H1 (cell line): ENCODE results near the gene FHAD1. TPM values are rescaled to one million over a fixed set of nuclear protein-coding genes. Genes with fewer than 3 reads are reported as not detected.

ENCODE experiments used
- CTCF ChIA-PET: fragments of 300-600 bp; sonication (Branson Sonifier 250); formaldehyde crosslinking; loops from one replicate; lab custom pipeline; 2021; ENCODE audit not compliant: partially characterized antibody; lab: Charles Lee
- POLR2A ChIA-PET: fragments of 300-600 bp; sonication (Branson Sonifier 250); formaldehyde crosslinking; loops from one replicate; lab custom pipeline; 2021; ENCODE audit warnings: inconsistent platforms; ENCODE audit not compliant: partially characterized antibody; lab: Charles Lee
- DNase-seq, 2 experiments: peaks; one replicate each; pipeline versions ENCODE4 v3.0.0 to v3.0.0-alpha.2; 2010 to 2022; ENCODE audit warnings: low spot score in 2 of 2, low read depth in 1 of 2, mixed read lengths in 1 of 2
- FAIRE-seq: peaks from 2 replicates; lab custom pipeline; 2011; peaks lifted over from hg19 to GRCh38; lab: Jason Lieb, UNC
- H2AFZ ChIP-seq: 2 replicates; pipeline ENCODE4 v1.8.1; 2012; ENCODE audit warnings: low read length, inconsistent platforms
- H2AK5ac ChIP-seq: 2 replicates; pipeline ENCODE4 v1.6.1; 2013; ENCODE audit warnings: low read depth, low read length
- H2BK120ac ChIP-seq: replicated peaks from 2 replicates; pipeline ENCODE3; 2013; ENCODE audit warnings: low read depth, low read length, inconsistent platforms
- H2BK12ac ChIP-seq: 2 replicates; pipeline ENCODE4 v1.6.1; 2013; ENCODE audit warnings: low read depth, low read length
- H2BK15ac ChIP-seq: 2 replicates; pipeline ENCODE4 v1.6.1; 2013; ENCODE audit warnings: low read length
- H2BK20ac ChIP-seq: 2 replicates; pipeline ENCODE4 v1.6.1; 2013; ENCODE audit warnings: low read length
- H2BK5ac ChIP-seq: 2 replicates; pipeline ENCODE4 v1.6.1; 2013; ENCODE audit warnings: low read depth, low read length
- H3K14ac ChIP-seq: 2 replicates; pipeline ENCODE4 v1.6.1; 2013; ENCODE audit warnings: inconsistent platforms; ENCODE audit not compliant: insufficient read length
- H3K18ac ChIP-seq: 2 replicates; pipeline ENCODE4 v1.6.1; 2013; ENCODE audit warnings: low read length; ENCODE audit errors: extremely low read depth
- H3K23ac ChIP-seq: 2 replicates; pipeline ENCODE4 v1.6.1; 2013; ENCODE audit warnings: inconsistent platforms; ENCODE audit not compliant: insufficient read length
- H3K23me2 ChIP-seq: 2 replicates; pipeline ENCODE4 v1.6.1; 2013; ENCODE audit warnings: low read depth, low read length
- H3K27ac ChIP-seq: 2 replicates; pipeline ENCODE4 v1.6.1; 2011; ENCODE audit warnings: low read depth, low read length, inconsistent platforms
- H3K27me3 ChIP-seq, 4 experiments: replicated peaks in 1 of 4; 1 replicate in 1 of 4; 2 replicates in 3 of 4; pipeline versions ENCODE4 v1.6.1 to v1.8.1; 2011 to 2013; ENCODE audit warnings: low read length in 3 of 4, mild to moderate bottlenecking in 3 of 4, inconsistent platforms in 2 of 4, mixed read lengths in 2 of 4, moderate library complexity in 1 of 4; ENCODE audit not compliant: control insufficient read depth in 3 of 4, insufficient read depth in 3 of 4; ENCODE audit errors: extremely low read depth in 1 of 4
- H3K36me3 ChIP-seq, 4 experiments: 2 replicates each; pipeline versions ENCODE4 v1.6.1 to v1.8.1; 2011 to 2013; ENCODE audit warnings: mild to moderate bottlenecking in 4 of 4, low read length in 3 of 4, moderate library complexity in 2 of 4, control low read depth in 1 of 4, inconsistent platforms in 1 of 4; ENCODE audit not compliant: insufficient read depth in 4 of 4, control insufficient read depth in 2 of 4
- H3K4ac ChIP-seq: replicated peaks from 2 replicates; pipeline ENCODE3; 2013; ENCODE audit warnings: low read length, low read depth, mixed read lengths, inconsistent platforms; ENCODE audit not compliant: insufficient read length
- H3K4me1 ChIP-seq, 4 experiments: replicated peaks in 1 of 4; 1 replicate in 1 of 4; 2 replicates in 3 of 4; pipeline versions ENCODE4 v1.6.1 to v1.8.1; 2011 to 2013; ENCODE audit warnings: low read length in 3 of 4, inconsistent platforms in 2 of 4, mixed read lengths in 1 of 4; ENCODE audit not compliant: insufficient read depth in 4 of 4, control insufficient read depth in 3 of 4
- H3K4me2 ChIP-seq, 2 experiments: 2 replicates each; pipeline versions ENCODE4 v1.6.1 to v1.8.1; 2011 to 2013; ENCODE audit warnings: low read depth in 2 of 2, low read length in 2 of 2, control low read depth in 1 of 2, inconsistent platforms in 1 of 2, mild to moderate bottlenecking in 1 of 2; ENCODE audit not compliant: insufficient read depth in 1 of 2
- H3K4me3 ChIP-seq, 4 experiments: fragments of 200-600, 300-600 bp in 1 of 4; sonication (generic), shearing (Covaris generic), sonication (Bioruptor Twin) in 1 of 4; 2 replicates each; pipeline versions ENCODE4 v1.5.1 to v1.8.1; 2011 to 2016; ENCODE audit warnings: low read length in 4 of 4, low read depth in 3 of 4, control low read depth in 2 of 4, inconsistent platforms in 2 of 4, mild to moderate bottlenecking in 2 of 4, mixed read lengths in 1 of 4, moderate library complexity in 1 of 4; ENCODE audit not compliant: insufficient read depth in 2 of 4; ENCODE audit errors: extremely low read depth in 1 of 4
- H3K56ac ChIP-seq: replicated peaks from 2 replicates; pipeline ENCODE3; 2013; ENCODE audit warnings: low read depth, mild to moderate bottlenecking, mixed read lengths, low read length, inconsistent platforms; ENCODE audit not compliant: insufficient read length
- H3K79me1 ChIP-seq: 2 replicates; pipeline ENCODE4 v1.6.1; 2013; ENCODE audit warnings: low read depth, low read length, control low read depth
- H3K79me2 ChIP-seq, 2 experiments: 2 replicates each; pipeline versions ENCODE4 v1.6.1 to v1.8.1; 2012 to 2013; ENCODE audit warnings: low read length in 2 of 2, mild to moderate bottlenecking in 2 of 2, inconsistent platforms in 1 of 2; ENCODE audit not compliant: insufficient read depth in 2 of 2, control insufficient read depth in 1 of 2
- H3K9ac ChIP-seq, 4 experiments: replicated peaks in 1 of 4; 1 replicate in 1 of 4; 2 replicates in 3 of 4; pipeline versions ENCODE4 v1.6.1 to v1.8.1; 2011 to 2013; ENCODE audit warnings: low read depth in 3 of 4, low read length in 3 of 4, control low read depth in 2 of 4, mild to moderate bottlenecking in 2 of 4, moderate library complexity in 2 of 4, inconsistent platforms in 1 of 4; ENCODE audit errors: extremely low read depth in 1 of 4
- H3K9me3 ChIP-seq, 2 experiments: 2 replicates each; pipeline versions ENCODE4 v1.6.1 to v1.8.1; 2012 to 2013; ENCODE audit warnings: mild to moderate bottlenecking in 2 of 2, moderate library complexity in 2 of 2, control low read depth in 1 of 2, inconsistent platforms in 1 of 2, low read depth in 1 of 2, low read length in 1 of 2, mixed read lengths in 1 of 2; ENCODE audit not compliant: insufficient read depth in 2 of 2
- H4K20me1 ChIP-seq, 2 experiments: replicated peaks in 1 of 2; 2 replicates each; pipeline versions ENCODE3 to v1.8.1; 2011 to 2013; ENCODE audit warnings: inconsistent platforms in 2 of 2, low read length in 2 of 2, mild to moderate bottlenecking in 1 of 2; ENCODE audit not compliant: insufficient read depth in 2 of 2, control insufficient read depth in 1 of 2
- H4K5ac ChIP-seq: 2 replicates; pipeline ENCODE4 v1.6.1; 2013; ENCODE audit warnings: low read length, low read depth, mixed read lengths, inconsistent platforms; ENCODE audit not compliant: insufficient read length
- H4K8ac ChIP-seq: 2 replicates; pipeline ENCODE4 v1.8.0; 2013; ENCODE audit warnings: mild to moderate bottlenecking, moderate library complexity, low read length, inconsistent platforms; ENCODE audit not compliant: insufficient read depth; ENCODE audit errors: extremely low read depth
- H4K91ac ChIP-seq: replicated peaks from 2 replicates; pipeline ENCODE3; 2013; ENCODE audit warnings: low read length, mixed read lengths, inconsistent platforms; ENCODE audit not compliant: insufficient read length
- CHD1 ChIP-seq: IDR thresholded peaks from 2 replicates; pipeline ENCODE4 v1.6.1; 2012; ENCODE audit warnings: low read depth, low read length, improper control_type of control experiment
- CTCF ChIP-seq, 3 experiments: IDR thresholded peaks; 1 replicate in 2 of 3; 2 replicates in 1 of 3; pipeline versions ENCODE4 v1.5.1 to v1.6.1; 2011; ENCODE audit warnings: low read length in 3 of 3, mild to moderate bottlenecking in 3 of 3, inconsistent platforms in 2 of 3, low read depth in 1 of 3, moderate library complexity in 1 of 3; ENCODE audit not compliant: insufficient read depth in 1 of 3; ENCODE audit errors: control extremely low read depth in 1 of 3
- EP300 ChIP-seq, 2 experiments: IDR thresholded peaks; 1 replicate in 1 of 2; 2 replicates in 1 of 2; pipeline ENCODE4 v1.6.1; 2011 to 2012; ENCODE audit warnings: low read depth in 2 of 2, low read length in 2 of 2, mild to moderate bottlenecking in 2 of 2, borderline replicate concordance in 1 of 2, inconsistent platforms in 1 of 2, moderate library complexity in 1 of 2
- GTF2F1 ChIP-seq: IDR thresholded peaks from 2 replicates; pipeline ENCODE4 v1.6.1; 2012; ENCODE audit warnings: low read depth, low read length, improper control_type of control experiment, borderline replicate concordance
- NRF1 ChIP-seq: IDR thresholded peaks from 2 replicates; pipeline ENCODE4 v1.6.1; 2011; ENCODE audit warnings: mild to moderate bottlenecking, low read depth, low read length, improper control_type of control experiment
- POLR2A ChIP-seq, 2 experiments: IDR thresholded peaks; 1 replicate in 1 of 2; 2 replicates in 1 of 2; pipeline ENCODE4 v1.6.1; 2011; ENCODE audit warnings: low read depth in 2 of 2, low read length in 2 of 2, mild to moderate bottlenecking in 2 of 2; ENCODE audit errors: control extremely low read depth in 1 of 2
- RNF2 ChIP-seq: fragments of 200-900, 300-1000 bp; sonication (generic); IDR thresholded peaks from 2 replicates; pipeline ENCODE4 v1.7.1; 2016; ENCODE audit warnings: borderline replicate concordance, low read depth, mild to moderate bottlenecking, antibody characterized with exemption, low read length; ENCODE audit not compliant: poor library complexity, severe bottlenecking; ENCODE audit errors: missing control alignments
- SRF ChIP-seq: IDR thresholded peaks from 2 replicates; pipeline ENCODE4 v1.6.1; 2011; ENCODE audit warnings: mild to moderate bottlenecking, low read depth, low read length, moderate library complexity
- TBP ChIP-seq: IDR thresholded peaks from 2 replicates; pipeline ENCODE4 v1.6.1; 2011; ENCODE audit warnings: low read depth, low read length, improper control_type of control experiment
- TEAD4 ChIP-seq: IDR thresholded peaks from 2 replicates; pipeline ENCODE4 v1.6.1; 2012; ENCODE audit warnings: low read depth, low read length, inconsistent platforms, mixed read lengths
- WGBS, 2 experiments: shearing (Covaris generic) in 1 of 2; methylation state at CpG; one replicate each; pipeline versions ENCODE4 v1.1.6 to v1.1.7; 2013 to 2015; ENCODE audit warnings: low lambda C conversion rate in 2 of 2, mixed read lengths in 2 of 2, inconsistent platforms in 1 of 2, low coverage in 1 of 2, missing lambda C conversion rate in 1 of 2; ENCODE audit not compliant: insufficient replicate concordance in 2 of 2, insufficient coverage in 1 of 2, insufficient read length in 1 of 2; ENCODE audit errors: extremely low coverage in 1 of 2, missing lambda C conversion rate in 1 of 2; 5-methylcytosine and 5-hydroxymethylcytosine counted together
- polyA plus RNA-seq, 7 experiments: library from polyadenylated mRNA; depleted of rRNA in 3 of 7; stranded (reverse) in 5 of 7; unstranded in 2 of 7; fragments of >200 nt in 5 of 7; fragments of 200-250 nt in 2 of 7; gene quantifications; 1 replicate in 5 of 7; 2 replicates in 1 of 7; 4 replicates in 1 of 7; pipeline versions ENCODE4 v1.2.1 to v1.2.3, GENCODE V29; 2011 to 2013; ENCODE audit warnings: missing spikeins in 2 of 7, mixed read lengths in 2 of 7
- total RNA-seq: library from RNA; stranded (reverse); fragmentation: NEBNext Ultra II Directional; extraction: Animal tissue kit (Norgen Biotek cat#: 25700); gene quantifications from 2 replicates; pipeline ENCODE4 v1.2.1, GENCODE V29; 2021
- TF ChIP-seq, protein P1 (sequence below): IDR thresholded peaks from 2 replicates; pipeline ENCODE4 v1.6.1; 2011; ENCODE audit warnings: low read depth, mild to moderate bottlenecking, low read length; ENCODE audit not compliant: insufficient read depth

The FHAD1 gene
- total and polyA plus RNA-seq, 2 of the 8 experiments (the other 6 are each of a cell fraction or from before 2014, with no cell fraction given): 0.39 to 0.69 TPM

- no peak overlapping the region for H3K4me3 ChIP-seq
- DNase-seq: no peak
- H3K23me2 ChIP-seq: no peaks in the 10 kb centered on the region; the same call in 1 of the 2 replicates
- H4K20me1 ChIP-seq: no peaks in the 10 kb centered on the region
- H2BK120ac ChIP-seq: no peak overlapping the region
- H3K4me2 ChIP-seq: no peak overlapping the region
- H3K23ac ChIP-seq: no peak overlapping the region
- no peaks in the 10 kb centered on the region for H3K4me1 ChIP-seq
- H3K4ac ChIP-seq: no peak overlapping the region
- no peak overlapping the region for H3K56ac ChIP-seq
- no peak overlapping the region for H2BK15ac ChIP-seq
- no peak overlapping the region for H3K9ac ChIP-seq
- no peak overlapping the region for H2AK5ac ChIP-seq
- no peak for FAIRE-seq
- no peaks in the 10 kb centered on the region for H3K27me3 ChIP-seq
- no peak overlapping the region for H3K27ac ChIP-seq
- no peaks in the 10 kb centered on the region for H3K9me3 ChIP-seq
- H3K36me3 ChIP-seq: no peaks in the 10 kb centered on the region
- no peaks in the 10 kb centered on the region for H3K79me2 ChIP-seq
- CTCF ChIA-PET: interaction anchor here (1.2 kb wide), 1 partner anchor 122 kb away, joined by 5 read pairs; no protein-coding TSS in a partner anchor
- no peak overlapping the region for H2BK20ac ChIP-seq
- H2BK5ac ChIP-seq: no peak overlapping the region
- no peak overlapping the region for H3K14ac ChIP-seq
- no peaks in the 10 kb centered on the region for H3K79me1 ChIP-seq
- H2AFZ ChIP-seq: no peak overlapping the region
- no peak overlapping the region for H3K18ac ChIP-seq
- POLR2A ChIA-PET: interaction anchor here (1.9 kb wide), 1 partner anchor 11 kb away, joined by 6 read pairs; no protein-coding TSS in a partner anchor
- H2BK12ac ChIP-seq: no peak overlapping the region
- no peak overlapping the region for H4K91ac ChIP-seq
- 94% methylated on average over 2 of the region's 4 CpGs; no CpG with 5 or more reads in 1 of the 2 experiments for WGBS, 2 experiments
- no peak overlapping the region for H4K5ac ChIP-seq
- H4K8ac ChIP-seq: no peak overlapping the region
- no peak for TF ChIP-seq TEAD4
- no peak for TF ChIP-seq EP300 (IDR thresholded peaks at IDR 0.05; ENCODE audit: borderline replicate concordance in 1 of 2, low read depth in 2 of 2, low read length in 2 of 2)
- TF ChIP-seq NRF1: no peak
- no peak for TF ChIP-seq CTCF (IDR thresholded peaks at IDR 0.05; ENCODE audit: control extremely low read depth in 1 of 3, insufficient read depth in 1 of 3, low read depth in 1 of 3, low read length in 3 of 3)
- TF ChIP-seq CHD1: no peak
- no peak for TF ChIP-seq GTF2F1
- TF ChIP-seq SRF: no peak
- TF ChIP-seq TBP: no peak
- TF ChIP-seq RNF2: no peak
- TF ChIP-seq, protein P1, sequence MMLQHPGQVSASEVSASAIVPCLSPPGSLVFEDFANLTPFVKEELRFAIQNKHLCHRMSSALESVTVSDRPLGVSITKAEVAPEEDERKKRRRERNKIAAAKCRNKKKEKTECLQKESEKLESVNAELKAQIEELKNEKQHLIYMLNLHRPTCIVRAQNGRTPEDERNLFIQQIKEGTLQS: no peak
- no peak for TF ChIP-seq POLR2A (IDR thresholded peaks at IDR 0.05; ENCODE audit: control extremely low read depth in 1 of 2, low read depth in 2 of 2, low read length in 2 of 2)
These were observed 199.2 kb downstream of the FHAD1 start for GRCh38 chr1:15446212-15446611.
